DMS79 (cell line): Measurements from ENCODE around the gene BMPR1B.
"Not testable (repeated sequence)": the region's sequence is repeated elsewhere in the genome, so short reads cannot be mapped to it uniquely, and the experiment has no call there.

Experiments
- DNase-seq: peaks from one replicate; lab custom pipeline; 2025; lab: John Stamatoyannopoulos, UW

Gene BMPR1B

DNA sequence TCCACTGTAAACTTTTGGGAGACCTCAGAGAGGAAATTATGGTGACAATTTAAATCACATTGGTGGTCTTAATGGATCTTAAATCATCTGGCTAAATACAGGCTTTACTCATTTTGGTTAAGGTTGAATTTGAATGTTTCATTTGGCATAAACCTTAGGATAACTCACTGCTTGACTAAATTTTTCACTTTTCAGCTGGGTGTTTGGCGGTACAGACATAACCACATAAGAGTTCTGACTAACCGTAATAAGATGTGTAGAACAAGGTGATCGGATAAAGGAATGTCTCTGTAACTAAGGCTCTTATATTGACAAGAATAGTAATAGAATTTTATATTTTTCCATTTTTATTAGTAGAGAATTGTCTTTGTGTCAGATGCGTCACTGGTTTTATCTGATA is 281.0 kb downstream of the BMPR1B start:
- DNase-seq, result no peak

DNA sequence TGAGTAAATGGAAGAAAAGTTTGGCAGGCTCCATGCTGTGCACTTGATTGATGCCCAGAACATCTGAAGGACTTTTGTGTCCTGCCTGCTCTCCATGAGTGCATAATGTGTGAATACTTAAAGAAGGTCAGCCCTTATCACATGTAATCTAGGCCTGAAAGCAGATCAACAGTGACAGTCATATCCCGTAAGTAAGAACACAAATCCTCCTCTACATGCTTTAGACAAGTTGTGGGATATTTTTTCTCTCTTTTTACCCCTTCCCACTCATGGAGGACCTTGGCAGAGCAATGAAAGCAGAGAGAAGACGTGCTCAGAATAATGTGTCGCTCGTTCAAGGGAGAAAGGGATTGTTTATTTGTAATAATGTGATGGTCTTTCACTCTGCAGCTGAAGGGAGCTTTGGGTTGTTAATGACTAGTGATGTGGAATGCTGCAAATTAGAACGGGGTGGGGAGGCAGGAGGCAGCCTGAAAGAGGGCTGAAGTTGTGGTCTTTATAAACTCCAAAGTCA is 286.6 kb downstream of the BMPR1B start:
- no peak for DNase-seq

DNA sequence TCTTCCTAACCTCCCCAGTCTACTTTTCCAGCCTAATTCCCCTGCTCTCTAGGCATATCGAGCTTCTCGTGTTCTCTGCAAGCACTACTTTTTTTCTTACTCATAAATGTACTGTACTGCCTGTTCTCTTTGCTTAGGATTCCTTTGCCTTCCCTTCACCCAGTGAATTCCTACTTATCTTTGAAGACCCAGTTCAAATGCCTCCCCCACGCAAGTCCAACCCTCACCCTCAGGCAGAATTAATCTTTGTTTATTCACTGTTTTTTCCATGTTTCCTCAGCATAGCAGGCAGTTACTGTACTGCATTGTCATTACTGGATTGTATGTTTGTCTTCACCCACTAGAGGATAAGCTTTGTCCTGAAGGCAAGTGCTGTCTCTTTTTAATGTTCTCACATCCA is 287.7 kb downstream of the BMPR1B start:
- DNase-seq, result no peak

DNA sequence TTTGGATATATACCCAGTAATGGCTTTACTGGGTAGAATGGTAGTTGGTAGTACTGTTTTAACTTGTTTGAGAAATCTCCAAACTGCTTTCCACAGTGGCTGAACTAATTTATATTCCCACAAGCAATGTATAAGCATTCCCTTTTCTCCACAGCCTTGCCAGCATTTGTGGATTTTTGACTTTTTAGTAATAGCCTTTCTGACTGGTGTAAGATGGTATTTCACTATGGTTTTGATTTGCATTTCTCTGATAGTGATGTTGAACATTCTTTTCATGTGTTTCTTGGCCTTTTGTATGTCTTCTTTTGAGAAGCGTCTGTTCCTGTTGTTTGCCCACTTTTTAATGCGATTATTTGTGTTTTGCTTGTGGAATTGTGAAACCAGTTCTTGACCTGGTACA is 290.5 kb downstream of the BMPR1B start:
- DNase-seq, result no peak

DNA sequence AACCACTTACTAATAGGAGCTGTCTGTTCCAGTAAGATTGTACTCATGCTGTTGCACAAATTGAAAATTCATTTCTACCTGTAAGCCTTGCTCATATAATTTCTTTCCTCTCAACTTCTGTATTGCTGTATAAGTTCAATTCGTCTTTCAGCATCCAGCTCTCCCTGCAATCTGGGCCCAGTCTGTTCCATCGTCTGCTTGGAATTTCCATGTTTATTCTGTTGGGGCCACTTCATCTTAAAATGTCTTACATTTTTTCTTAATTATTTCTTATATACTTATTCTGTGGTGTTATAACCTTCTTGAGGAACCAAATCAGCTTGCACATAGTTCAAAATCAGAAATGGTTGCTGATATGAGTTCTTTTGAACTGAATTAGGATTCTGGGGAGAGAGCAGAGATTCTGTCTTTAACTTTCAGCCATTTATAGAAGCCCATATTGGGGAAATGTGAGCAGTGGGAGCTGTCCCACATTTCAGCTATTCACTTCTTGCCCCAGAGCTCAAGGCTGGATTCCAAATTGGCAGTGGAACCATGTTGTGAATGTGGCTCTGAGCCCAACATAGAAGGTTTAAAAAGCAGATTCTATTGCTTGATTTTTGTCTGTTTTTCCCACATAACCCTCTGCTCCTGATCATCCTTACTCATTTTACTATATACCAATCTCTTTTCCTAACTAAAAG is 291.9 kb downstream of the BMPR1B start:
- DNase-seq, result no peak

DNA sequence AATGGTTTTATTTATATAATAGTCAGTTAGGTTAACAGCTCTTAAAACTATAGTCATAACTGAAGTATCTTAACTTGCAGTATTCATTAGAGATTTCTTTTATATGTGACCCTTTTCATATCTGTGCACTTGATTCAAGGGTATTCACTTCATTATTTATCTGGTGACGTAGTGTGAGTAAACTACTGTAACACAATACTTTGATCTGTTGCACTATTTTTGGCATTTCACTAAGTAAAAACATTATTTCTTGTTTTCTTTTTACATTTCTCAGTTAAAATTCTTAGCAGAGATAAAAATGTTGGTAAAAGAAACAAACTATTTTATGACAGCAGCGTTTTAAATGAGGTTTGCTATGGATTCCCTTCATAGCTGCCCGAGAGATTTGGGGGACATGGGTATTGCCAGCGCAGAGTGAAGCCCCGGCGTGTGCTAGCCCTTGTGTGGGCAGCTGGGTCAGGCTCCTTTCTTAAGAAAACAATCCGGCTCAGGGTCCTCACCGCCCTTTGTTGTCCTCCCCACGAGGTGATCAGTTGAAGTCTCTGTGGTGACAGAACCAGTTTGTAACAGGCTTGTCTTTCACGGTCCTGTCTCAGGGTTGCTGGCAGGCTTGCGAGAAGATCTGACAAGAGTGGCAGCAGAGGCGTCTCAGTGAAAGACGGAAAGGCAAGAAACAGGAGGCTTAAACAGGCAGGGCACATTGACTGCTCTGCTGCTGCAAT is 293.4 kb downstream of the BMPR1B start:
- no peak for DNase-seq

DNA sequence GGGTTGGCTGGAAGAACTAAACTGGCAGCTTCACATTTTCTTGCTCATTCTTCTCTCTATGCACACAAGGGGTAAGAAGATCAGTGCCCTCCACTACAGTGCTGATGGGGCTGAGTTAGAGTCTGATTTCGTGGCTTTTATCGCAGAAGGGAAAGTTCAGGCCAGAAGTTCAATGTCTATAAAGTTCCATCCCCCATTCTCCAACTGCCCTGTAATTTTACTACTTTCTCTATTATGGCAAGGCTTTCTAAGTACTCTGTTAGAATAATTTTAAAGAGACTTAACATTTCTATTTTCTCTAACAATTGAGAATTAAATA is 293.9 kb downstream of the BMPR1B start:
- DNase-seq, result no peak

DNA sequence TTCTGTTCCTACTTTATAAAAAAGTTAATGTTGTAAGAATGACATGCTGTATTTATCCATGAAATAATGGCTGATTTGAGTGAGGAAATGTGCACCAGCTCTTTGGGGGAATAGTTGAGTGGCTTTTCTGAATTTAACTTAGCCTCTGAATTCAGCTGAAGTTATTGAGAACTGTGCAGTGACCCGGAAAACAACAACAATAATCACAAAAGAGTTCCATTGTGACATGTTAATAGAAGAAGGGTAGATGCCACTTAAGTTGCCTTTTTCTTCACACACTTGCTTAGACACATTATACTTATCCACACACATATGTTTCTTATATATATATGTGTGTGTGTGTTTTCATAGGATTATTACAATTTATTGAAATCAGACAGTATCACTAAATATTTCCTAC is 301.2 kb downstream of the BMPR1B start:
- no peak for DNase-seq

DNA sequence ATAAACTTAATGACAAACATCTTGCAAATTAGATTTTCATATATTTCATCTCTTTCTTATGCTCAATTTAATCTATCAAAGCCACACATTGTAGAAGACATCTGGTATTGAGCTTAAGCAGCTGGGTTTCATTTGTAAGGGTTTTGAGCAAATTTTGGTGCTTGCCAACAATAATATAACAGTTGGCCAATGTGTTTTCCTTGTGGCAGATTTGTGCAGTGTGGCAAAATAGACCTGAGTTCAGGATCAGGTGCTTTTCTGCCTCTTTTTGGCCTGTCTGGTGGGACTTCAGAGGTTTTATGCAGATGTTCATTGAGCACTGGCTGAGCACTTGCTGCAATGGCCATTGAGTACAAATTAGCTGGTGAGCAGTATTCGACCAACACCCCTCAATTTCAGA is 301.9 kb downstream of the BMPR1B start:
- DNase-seq, result no peak

DNA sequence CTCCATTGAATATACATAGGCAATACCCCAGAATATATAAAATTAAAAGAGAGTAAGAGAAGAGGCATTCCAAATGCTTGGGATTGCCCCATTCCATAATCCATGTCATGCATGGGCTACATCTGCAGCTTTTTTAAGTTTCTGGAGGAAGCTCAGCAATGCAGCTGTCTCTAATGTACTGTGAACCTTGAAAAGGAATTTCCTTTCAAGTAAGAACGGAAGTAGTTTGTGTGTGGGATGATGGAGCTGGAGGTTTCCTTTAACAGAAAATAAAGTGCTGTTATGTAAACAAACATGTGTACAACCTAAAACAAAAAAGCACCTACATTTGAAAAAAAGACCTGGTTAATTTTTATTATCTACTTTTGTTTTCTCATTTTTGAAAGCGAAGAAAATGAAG is 303.5 kb downstream of the BMPR1B start:
- DNase-seq, result no peak

DNA sequence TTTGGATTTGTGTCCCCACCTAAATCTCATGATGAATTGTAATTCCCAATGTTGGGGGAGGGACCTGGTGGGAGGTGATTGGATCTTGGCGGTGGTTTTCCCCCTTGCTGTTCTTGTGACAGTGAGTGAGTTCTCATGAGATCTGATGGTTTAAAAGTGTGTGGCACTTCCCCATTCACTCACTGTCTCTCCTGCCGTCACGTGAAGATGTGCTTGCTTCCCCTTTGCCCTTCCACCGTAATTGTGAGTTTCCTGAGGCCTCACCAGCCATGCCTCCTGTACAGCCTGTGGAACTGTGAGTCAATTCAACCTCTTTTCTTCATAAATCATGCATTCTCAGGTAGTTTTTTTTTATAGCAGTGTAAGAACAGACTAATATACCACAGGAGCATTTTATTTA is 304.0 kb downstream of the BMPR1B start:
- not testable (repeated sequence) for DNase-seq

DNA sequence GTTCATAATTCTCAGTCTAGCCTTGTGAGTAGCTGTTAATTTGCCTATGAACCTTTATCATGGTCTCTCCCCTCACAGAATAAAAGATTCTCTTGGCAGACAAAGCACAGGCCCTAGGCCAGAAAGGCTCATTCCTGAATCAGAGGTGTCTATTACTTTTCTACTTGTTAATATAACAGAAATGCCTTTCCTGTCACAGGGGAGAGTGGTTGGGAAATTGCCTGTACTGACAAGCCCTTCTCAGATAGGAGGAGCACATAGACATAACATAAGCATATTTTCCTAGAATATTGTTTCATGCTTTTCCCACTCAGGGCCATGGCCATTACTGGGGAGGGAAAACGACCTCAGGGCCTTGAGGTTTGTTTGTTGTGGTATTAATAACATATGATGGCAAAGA is 308.3 kb downstream of the BMPR1B start:
- no peak for DNase-seq

DNA sequence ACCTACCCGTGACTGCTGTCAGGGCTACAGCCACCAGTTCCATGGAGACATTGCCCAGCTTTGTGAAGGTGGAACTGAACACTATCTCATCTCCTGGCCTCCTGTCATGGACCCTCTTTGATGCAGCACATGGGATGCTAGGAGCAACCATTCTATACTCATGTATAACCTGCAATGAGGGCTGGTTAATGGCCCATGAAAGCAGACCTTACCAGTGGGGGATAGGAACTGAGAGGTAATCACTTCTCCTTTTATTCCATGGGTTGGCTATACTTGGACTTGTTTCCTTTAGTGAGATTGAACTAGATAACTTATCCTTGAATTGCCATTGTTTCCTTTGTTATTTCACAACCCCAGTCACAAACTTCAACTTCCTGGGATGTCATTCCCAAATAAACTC is 310.6 kb downstream of the BMPR1B start:
- no peak for DNase-seq

DNA sequence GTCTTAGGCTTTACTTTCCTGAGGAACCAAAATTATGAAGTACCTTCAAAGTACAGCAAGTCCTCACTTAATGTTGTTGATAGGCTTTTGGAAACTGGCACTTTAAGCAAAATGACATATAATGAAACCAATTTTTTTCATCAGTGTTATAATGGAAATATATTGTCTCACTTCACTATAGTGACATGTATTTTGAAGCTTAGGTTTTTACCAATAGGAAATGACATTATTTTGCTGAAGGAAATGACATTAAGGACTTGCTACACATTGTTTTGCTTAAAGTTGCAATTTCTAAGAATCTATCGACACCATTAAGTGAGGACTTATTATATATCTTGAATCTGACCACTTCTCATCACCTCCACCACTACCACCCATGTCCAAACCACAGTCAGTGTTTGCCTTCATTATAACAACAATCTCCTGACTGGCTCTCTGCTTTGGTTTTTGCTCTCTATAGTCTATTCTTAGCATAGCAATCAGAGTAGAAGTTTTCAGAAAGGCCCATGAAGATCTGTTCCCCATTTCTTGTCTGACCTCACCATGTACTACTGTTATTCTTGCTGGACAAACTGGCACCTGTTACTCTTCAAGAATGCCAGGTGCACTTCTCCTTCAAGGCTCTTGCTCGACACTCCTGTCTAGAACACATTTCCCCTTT is 311.2 kb downstream of the BMPR1B start:
- DNase-seq, result no peak

DNA sequence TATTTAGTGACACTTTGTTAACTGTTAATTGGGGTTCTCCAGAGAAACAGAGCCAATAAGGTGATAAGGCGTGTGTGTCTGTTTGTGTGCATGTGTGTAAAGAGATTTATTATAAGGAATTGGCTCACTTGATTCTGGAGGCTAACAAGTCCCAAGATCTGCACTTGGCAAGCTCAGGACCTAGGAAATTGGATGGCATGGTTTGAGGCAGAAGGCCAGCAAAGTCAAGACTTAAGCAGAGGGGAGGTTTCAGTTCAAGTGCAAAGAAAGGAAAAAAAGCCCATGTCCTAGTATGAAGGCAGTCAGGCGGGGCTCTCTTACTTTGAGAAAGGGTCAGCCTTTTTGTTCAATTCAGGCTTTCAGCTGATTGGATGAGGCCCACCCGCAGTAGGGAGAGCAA is 314.1 kb downstream of the BMPR1B start:
- DNase-seq, result no peak

DNA sequence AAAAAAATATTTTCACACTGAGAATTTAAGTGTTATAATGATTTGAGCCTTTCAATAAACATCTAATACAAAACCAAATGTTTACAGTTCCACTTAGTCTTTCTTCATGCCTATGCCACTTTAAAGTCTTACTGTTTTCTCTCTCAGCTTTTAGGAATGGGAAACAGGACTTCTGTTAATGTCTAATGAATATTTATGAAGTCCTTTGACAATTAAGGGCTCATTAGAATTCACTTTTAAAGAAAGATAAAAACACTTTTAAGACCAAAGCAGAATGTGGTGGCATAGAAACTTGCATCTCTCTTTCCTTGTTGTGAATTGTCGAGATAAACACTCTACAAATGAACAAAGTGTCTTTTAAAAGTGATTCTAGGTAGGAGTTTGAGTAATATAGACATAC is 315.9 kb downstream of the BMPR1B start:
- no peak for DNase-seq

DNA sequence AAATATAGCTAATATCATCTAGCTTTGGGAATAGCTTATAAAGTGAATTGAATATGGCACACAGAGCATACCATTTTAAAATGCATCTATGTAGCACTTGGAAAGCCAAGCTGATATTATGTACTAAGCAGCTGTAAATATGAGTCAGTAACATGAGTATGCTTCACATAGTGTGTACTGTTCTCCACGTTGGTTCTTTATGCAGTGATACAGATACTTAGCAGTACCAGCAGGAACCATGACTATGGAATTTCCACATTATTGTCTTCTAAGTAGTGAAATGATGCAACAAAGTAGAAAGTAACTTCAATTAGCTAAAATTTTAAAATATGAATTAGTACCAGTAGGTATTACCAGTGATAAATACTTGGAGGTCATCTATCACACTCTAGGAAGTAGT is 320.1 kb downstream of the BMPR1B start:
- DNase-seq, result no peak

DNA sequence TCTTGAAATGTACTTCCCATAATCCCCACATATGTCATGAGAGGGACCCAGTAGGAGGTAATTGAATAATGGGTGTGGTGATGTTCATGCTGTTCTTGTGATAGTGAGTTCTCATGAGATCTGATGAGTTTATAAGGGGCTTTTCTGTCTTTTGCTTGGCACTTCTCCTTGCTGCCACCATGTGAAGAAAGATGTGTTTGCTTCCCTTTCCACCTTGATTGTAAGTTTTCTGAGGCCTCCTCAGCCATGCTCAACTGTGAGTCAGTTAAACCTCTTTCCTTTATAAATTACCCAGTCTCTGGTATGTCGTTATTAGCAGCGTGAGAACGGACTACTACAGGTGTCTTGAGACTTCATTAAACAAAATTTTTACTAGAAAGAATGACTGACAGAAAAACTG is 323.2 kb downstream of the BMPR1B start:
- no peak for DNase-seq

DNA sequence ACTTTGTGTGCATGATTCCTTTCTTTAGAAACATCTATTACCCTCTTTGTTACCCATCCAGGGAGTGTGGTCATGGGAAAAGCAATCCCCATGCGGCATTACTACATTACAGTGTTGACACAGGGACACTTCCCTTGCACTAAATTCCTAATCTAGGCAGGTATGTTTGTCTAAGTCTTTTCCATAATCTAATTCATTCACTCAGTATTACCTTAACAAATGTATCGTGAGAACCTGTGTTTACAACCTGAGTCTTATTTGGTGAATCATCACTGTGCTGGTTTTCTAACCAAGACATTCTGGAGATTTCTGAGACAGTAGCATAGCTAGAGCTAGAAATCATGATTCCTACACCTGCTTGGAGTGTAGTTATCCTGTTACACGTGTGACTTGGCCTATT is 326.8 kb downstream of the BMPR1B start:
- DNase-seq, result no peak

DNA sequence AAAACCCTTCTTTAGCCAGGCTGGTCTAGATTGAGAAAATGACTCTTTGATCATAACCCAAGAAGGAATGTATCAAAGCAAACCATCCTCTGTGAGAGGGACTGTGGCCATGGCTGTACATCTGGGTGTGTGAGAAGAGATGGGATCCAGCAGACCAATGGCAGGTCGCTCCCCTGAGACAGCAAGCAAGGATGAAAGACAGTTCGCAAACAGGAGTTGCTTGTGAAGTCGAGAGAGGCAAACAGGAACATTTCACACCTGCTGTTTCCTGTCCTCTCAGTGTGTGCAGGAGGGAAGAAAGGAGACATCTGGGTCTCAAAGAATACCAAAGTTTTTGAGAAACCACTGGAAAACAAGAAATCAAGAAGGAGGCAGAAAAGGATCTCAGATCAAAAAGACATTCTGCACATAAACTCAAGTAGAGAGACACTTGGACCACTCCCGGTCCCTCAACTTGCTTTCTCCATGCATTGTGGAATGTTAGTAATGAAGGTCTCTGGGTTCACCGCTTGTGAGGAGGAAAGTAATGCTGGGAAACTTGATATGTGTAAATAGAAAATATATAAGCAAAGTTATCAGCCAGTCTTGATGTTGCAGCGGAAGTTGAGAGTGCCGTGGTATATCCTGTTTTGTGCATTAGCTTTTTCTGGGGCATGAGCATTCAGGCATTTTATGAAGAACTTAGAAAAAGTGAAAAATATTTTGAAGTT is 327.5 kb downstream of the BMPR1B start:
- DNase-seq, result no peak

DNA sequence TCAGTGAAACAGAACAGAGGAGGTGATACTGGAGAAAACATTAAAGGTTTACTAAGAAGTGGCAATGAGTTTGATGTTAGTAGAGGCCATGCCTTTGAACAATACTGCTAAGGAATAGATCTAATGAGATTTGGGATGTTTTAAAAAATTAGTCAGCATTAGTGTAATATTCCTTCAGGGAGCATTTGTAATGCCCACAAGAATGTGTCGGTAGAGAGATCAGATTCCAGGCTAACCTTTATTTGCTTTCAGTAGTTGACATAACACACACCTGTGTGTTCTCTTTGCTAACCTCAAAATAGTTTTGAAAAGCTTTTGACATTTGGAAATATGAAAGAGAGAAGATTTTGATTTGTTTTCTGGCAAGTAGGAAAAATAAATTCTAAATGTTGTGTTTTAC is 328.8 kb downstream of the BMPR1B start:
- no peak for DNase-seq

DNA sequence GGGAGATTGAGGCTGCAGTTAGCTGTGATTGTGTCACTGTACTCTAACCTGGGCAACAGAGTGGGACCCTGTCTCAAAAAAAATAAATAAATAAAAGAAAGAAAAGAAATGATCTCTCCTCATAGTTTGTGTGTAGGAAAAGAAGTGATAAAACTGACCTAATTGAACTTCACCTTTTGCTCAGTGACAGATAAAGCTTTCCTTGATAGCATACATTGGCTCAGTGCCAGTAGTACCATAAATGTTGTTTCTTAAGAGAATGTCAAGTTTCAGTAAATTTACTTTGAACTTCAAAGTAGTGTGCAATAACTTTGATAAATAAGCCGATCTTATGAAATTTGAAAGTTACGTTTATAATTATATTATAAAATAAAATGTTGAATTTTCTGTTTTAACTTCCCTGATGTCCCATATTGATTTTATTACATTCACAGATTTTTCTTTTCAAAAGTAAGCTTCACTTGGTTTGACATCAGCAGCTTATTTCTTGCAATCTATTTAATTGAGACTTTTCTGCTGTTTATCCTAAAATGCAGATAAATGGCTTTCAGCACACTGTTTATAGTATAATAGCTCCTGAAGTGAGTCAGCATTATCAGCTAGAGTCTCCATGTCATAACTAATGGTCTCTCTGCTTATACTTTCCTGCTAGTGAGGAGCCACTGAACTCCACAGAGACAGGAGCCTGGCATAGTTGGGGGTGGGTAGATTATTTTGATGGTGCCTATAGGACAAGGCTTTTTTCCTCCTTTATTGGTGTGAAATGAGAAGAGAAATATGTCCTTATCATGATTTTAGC is 330.1 kb downstream of the BMPR1B start:
- no peak for DNase-seq
